ENCODE results near the gene AMER3. TPM values are rescaled to one million over a fixed set of nuclear protein-coding genes. Genes with fewer than 3 reads are reported as not detected.
A peak's percentile ranks its signal among the peaks of the same experiment; 100 is the strongest.

AMER3 gene
- total RNA-seq, 1 experiment from 2014 or later, result 0.79 TPM

- Histone ChIP-seq H3K4me1 (no peaks in the 10 kb centered on the region), H3K27me3 (replicated peaks; ENCODE audit: control insufficient read depth, insufficient read depth, low read length) (no peaks in the 10 kb centered on the region), H3K4me3 (ENCODE audit: low read depth, low read length) (no peak overlapping the region), H3K9me3 (no peaks in the 10 kb centered on the region), H3K36me3 (ENCODE audit: control insufficient read depth, insufficient read depth, low read length) (no peaks in the 10 kb centered on the region)
- Mint-ChIP-seq H3K9me3 (ENCODE audit: unreplicated experiment) (no peaks in the 10 kb centered on the region), H3K27me3 (ENCODE audit: insufficient read depth, unreplicated experiment) (no peaks in the 10 kb centered on the region), H3K4me3 (ENCODE audit: unreplicated experiment) (no peak overlapping the region), H3K27ac (ENCODE audit: unreplicated experiment) (no peak overlapping the region), H3K36me3 (ENCODE audit: insufficient read depth, unreplicated experiment) (no peaks in the 10 kb centered on the region), H3K4me1 (ENCODE audit: low read depth, unreplicated experiment) (no peaks in the 10 kb centered on the region)
- no peak for DNase-seq
- intact Hi-C loops (cut with micrococcal nuclease; ENCODE audit: unreplicated experiment), result no loop called here
- no TSS peak for BruUV-seq (replicated peaks)
- no peak for TF ChIP-seq CTCF (IDR thresholded peaks at IDR 0.05; ENCODE audit: insufficient read depth in 1 of 2, low read depth in 1 of 2, low read length in 1 of 2, severe bottlenecking in 1 of 2, unreplicated experiment in 1 of 2)
- POLR2A ChIA-PET, result no interaction called here
- CTCF ChIA-PET, result no interaction called here
Measured at GRCh38 chr2:130767408-130767775, 12.1 kb downstream of the AMER3 start.

GRCh38 chr2:130768191-130768855 is 13.0 kb downstream of the AMER3 start:
- no peaks in the 10 kb centered on the region for H3K9me3 ChIP-seq
- H3K4me3 ChIP-seq (ENCODE audit: low read depth, low read length), result no peak overlapping the region
- TF ChIP-seq CTCF (IDR thresholded peaks at IDR 0.05; ENCODE audit: insufficient read depth in 1 of 2, low read depth in 1 of 2, low read length in 1 of 2, severe bottlenecking in 1 of 2, unreplicated experiment in 1 of 2), result peak in 1 of 2 experiments; percentile 13
- no peak for DNase-seq
- no peak overlapping the region for H3K4me3 Mint-ChIP-seq (ENCODE audit: unreplicated experiment)
- CTCF ChIA-PET, result no interaction called here
- no TSS peak for BruUV-seq (replicated peaks)
- no peaks in the 10 kb centered on the region for H3K27me3 ChIP-seq (replicated peaks; ENCODE audit: control insufficient read depth, insufficient read depth, low read length)
- no peaks in the 10 kb centered on the region for H3K9me3 Mint-ChIP-seq (ENCODE audit: unreplicated experiment)
- no peaks in the 10 kb centered on the region for H3K27me3 Mint-ChIP-seq (ENCODE audit: insufficient read depth, unreplicated experiment)
- H3K36me3 Mint-ChIP-seq (ENCODE audit: insufficient read depth, unreplicated experiment), result no peaks in the 10 kb centered on the region
- intact Hi-C loops (cut with micrococcal nuclease; ENCODE audit: unreplicated experiment), result no loop called here
- H3K4me1 ChIP-seq, result no peaks in the 10 kb centered on the region
- H3K4me1 Mint-ChIP-seq (ENCODE audit: low read depth, unreplicated experiment), result no peaks in the 10 kb centered on the region
- POLR2A ChIA-PET, result no interaction called here
- no peak overlapping the region for H3K27ac Mint-ChIP-seq (ENCODE audit: unreplicated experiment)
- H3K36me3 ChIP-seq (ENCODE audit: control insufficient read depth, insufficient read depth, low read length), result no peaks in the 10 kb centered on the region

- intact Hi-C loops (cut with micrococcal nuclease; ENCODE audit: unreplicated experiment), result no loop called here
- no TSS peak for BruUV-seq (replicated peaks)
- H3K36me3 Mint-ChIP-seq (ENCODE audit: insufficient read depth, unreplicated experiment), result no peaks in the 10 kb centered on the region
- H3K4me1 Mint-ChIP-seq (ENCODE audit: low read depth, unreplicated experiment), result no peaks in the 10 kb centered on the region
- H3K4me1 ChIP-seq, result no peaks in the 10 kb centered on the region
- no peaks in the 10 kb centered on the region for H3K36me3 ChIP-seq (ENCODE audit: control insufficient read depth, insufficient read depth, low read length)
- no peaks in the 10 kb centered on the region for H3K9me3 Mint-ChIP-seq (ENCODE audit: unreplicated experiment)
- no peaks in the 10 kb centered on the region for H3K27me3 Mint-ChIP-seq (ENCODE audit: insufficient read depth, unreplicated experiment)
- ChIA-PET CTCF (no interaction called here), POLR2A (no interaction called here)
- H3K9me3 ChIP-seq, result no peaks in the 10 kb centered on the region
- no peak overlapping the region for H3K27ac Mint-ChIP-seq (ENCODE audit: unreplicated experiment)
- H3K4me3 ChIP-seq (ENCODE audit: low read depth, low read length), result no peak overlapping the region
- H3K4me3 Mint-ChIP-seq (ENCODE audit: unreplicated experiment), result no peak overlapping the region
- no peaks in the 10 kb centered on the region for H3K27me3 ChIP-seq (replicated peaks; ENCODE audit: control insufficient read depth, insufficient read depth, low read length)
- no peak for TF ChIP-seq CTCF (IDR thresholded peaks at IDR 0.05; ENCODE audit: insufficient read depth in 1 of 2, low read depth in 1 of 2, low read length in 1 of 2, severe bottlenecking in 1 of 2, unreplicated experiment in 1 of 2)
- no peak for DNase-seq
Measured at GRCh38 chr2:130769343-130769907, 14.1 kb downstream of the AMER3 start.

Data from Caco-2 (cell line).